OCI-LY1 (cell line): ENCODE measurements around the gene SUN1.

Experiments used
- H2AFZ ChIP-seq: fragments of 200-600 bp; sonication (generic), shearing (Covaris generic); 2 replicates; pipeline ENCODE4 v1.6.0; 2014; ENCODE audit warnings: antibody characterized with exemption, mild to moderate bottlenecking, low read length
- H3F3A ChIP-seq: fragments of 200-600 bp; sonication (generic), shearing (Covaris generic); 2 replicates; pipeline ENCODE4 v1.6.0; 2014; ENCODE audit warnings: mild to moderate bottlenecking, antibody characterized with exemption, low read length, moderate library complexity; ENCODE audit not compliant: insufficient read depth
- H3K27ac ChIP-seq: fragments of 200-600 bp; sonication (generic); 2 replicates; pipeline ENCODE4 v1.5.1; 2014; ENCODE audit warnings: low read length, mixed run types, mild to moderate bottlenecking, low read depth; ENCODE audit not compliant: poor library complexity, severe bottlenecking
- H3K27me3 ChIP-seq: fragments of 200-600 bp; sonication (generic); 2 replicates; pipeline ENCODE4 v1.6.0; 2014; ENCODE audit warnings: antibody characterized with exemption, mild to moderate bottlenecking, low read length, moderate library complexity; ENCODE audit not compliant: insufficient read depth
- H3K36me3 ChIP-seq: fragments of 200-600 bp; sonication (generic); 2 replicates; pipeline ENCODE4 v1.6.1; 2014; ENCODE audit warnings: mild to moderate bottlenecking, antibody characterized with exemption, low read length, moderate library complexity, mixed read lengths; ENCODE audit not compliant: insufficient read depth
- H3K4me1 ChIP-seq: fragments of 200-600 bp; sonication (generic); 2 replicates; pipeline ENCODE4 v1.5.1; 2014; ENCODE audit warnings: mild to moderate bottlenecking, low read length, moderate library complexity; ENCODE audit not compliant: insufficient read depth, severe bottlenecking
- H3K4me2 ChIP-seq: fragments of 200-600 bp; sonication (generic), shearing (Covaris generic); 2 replicates; pipeline ENCODE4 v1.6.1; 2014; ENCODE audit warnings: low read length
- H3K4me3 ChIP-seq: fragments of 200-600 bp; sonication (generic); 2 replicates; pipeline ENCODE4 v1.5.1; 2014; ENCODE audit warnings: low read length, low read depth, mild to moderate bottlenecking, mixed read lengths; ENCODE audit not compliant: poor library complexity, severe bottlenecking
- H3K79me2 ChIP-seq: fragments of 200-600 bp; shearing (Covaris generic); 2 replicates; pipeline ENCODE4 v1.6.1; 2016; ENCODE audit warnings: mixed run types, low read length, mixed read lengths; ENCODE audit not compliant: insufficient read depth
- H3K9ac ChIP-seq: fragments of 200-600 bp; sonication (generic), shearing (Covaris generic); 2 replicates; pipeline ENCODE4 v1.6.1; 2014; ENCODE audit warnings: mild to moderate bottlenecking, low read length, mixed read lengths
- H3K9me2 ChIP-seq: fragments of 200-600 bp; sonication (generic), shearing (Covaris generic); 2 replicates; pipeline ENCODE4 v1.6.1; 2014; ENCODE audit warnings: low read depth, mild to moderate bottlenecking, low read length, mixed read lengths
- H3K9me3 ChIP-seq: fragments of 200-600 bp; shearing (Covaris generic); 2 replicates; pipeline ENCODE4 v1.6.1; 2014; ENCODE audit warnings: low read length, mixed read lengths
- H4K20me1 ChIP-seq: fragments of 200-600 bp; sonication (generic), shearing (Covaris generic); 2 replicates; pipeline ENCODE4 v1.6.0; 2016; ENCODE audit warnings: mild to moderate bottlenecking, low read length; ENCODE audit not compliant: insufficient read depth
- EZH2 ChIP-seq: fragments of 200-600 bp; sonication (generic), shearing (Covaris generic); IDR thresholded peaks from 2 replicates; pipeline ENCODE4 v1.8.0; 2017; ENCODE audit warnings: borderline replicate concordance, mixed run types, mild to moderate bottlenecking, antibody characterized with exemption, low read length, moderate library complexity, mixed read lengths
- TF ChIP-seq, protein P1 (sequence below): fragments of 200-600 bp; sonication (generic), shearing (Covaris generic); IDR thresholded peaks from 2 replicates; pipeline ENCODE4 v1.5.1; 2017; ENCODE audit warnings: mild to moderate bottlenecking, antibody characterized with exemption, low read length, moderate library complexity, mixed read lengths

SUN1 gene

DNA sequence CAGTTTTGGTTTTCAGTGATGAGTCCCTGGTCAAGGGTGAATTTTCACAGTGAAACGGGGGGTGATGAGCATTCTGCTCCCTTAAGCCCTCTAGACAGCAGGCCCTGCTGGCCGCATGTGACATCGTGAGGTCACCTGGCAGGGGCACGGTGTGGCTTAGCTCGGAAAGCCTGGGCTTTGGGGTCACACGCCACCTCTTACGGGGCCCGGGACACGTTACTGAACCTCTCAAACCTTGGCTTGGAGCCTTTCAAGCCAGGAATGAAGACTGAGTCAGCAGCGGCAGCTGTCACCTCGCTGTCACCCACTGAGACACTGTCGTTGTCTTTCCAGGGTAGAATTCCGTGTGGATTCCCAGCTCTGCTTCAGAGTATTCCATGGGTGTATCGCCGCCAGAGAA, 48.2 kb downstream of the SUN1 start:
- Histone ChIP-seq H3K9ac (no peak overlapping the region), H3K4me3 (no peak overlapping the region), H3K36me3 (peaks cover 18% of the 10 kb centered on the region), H3K79me2 (peaks cover 32% of the 10 kb centered on the region), H3K4me1 (peaks cover 16% of the 10 kb centered on the region), H3F3A (no peaks in the 10 kb centered on the region), H3K9me3 (no peaks in the 10 kb centered on the region), H3K27ac (no peak overlapping the region), H3K4me2 (no peak overlapping the region), H3K27me3 (no peaks in the 10 kb centered on the region), H2AFZ (no peak overlapping the region), H4K20me1 (no peaks in the 10 kb centered on the region), H3K9me2 (no peaks in the 10 kb centered on the region)
- TF ChIP-seq, protein P1, sequence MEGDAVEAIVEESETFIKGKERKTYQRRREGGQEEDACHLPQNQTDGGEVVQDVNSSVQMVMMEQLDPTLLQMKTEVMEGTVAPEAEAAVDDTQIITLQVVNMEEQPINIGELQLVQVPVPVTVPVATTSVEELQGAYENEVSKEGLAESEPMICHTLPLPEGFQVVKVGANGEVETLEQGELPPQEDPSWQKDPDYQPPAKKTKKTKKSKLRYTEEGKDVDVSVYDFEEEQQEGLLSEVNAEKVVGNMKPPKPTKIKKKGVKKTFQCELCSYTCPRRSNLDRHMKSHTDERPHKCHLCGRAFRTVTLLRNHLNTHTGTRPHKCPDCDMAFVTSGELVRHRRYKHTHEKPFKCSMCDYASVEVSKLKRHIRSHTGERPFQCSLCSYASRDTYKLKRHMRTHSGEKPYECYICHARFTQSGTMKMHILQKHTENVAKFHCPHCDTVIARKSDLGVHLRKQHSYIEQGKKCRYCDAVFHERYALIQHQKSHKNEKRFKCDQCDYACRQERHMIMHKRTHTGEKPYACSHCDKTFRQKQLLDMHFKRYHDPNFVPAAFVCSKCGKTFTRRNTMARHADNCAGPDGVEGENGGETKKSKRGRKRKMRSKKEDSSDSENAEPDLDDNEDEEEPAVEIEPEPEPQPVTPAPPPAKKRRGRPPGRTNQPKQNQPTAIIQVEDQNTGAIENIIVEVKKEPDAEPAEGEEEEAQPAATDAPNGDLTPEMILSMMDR = no peak
- no peak for TF ChIP-seq EZH2

DNA sequence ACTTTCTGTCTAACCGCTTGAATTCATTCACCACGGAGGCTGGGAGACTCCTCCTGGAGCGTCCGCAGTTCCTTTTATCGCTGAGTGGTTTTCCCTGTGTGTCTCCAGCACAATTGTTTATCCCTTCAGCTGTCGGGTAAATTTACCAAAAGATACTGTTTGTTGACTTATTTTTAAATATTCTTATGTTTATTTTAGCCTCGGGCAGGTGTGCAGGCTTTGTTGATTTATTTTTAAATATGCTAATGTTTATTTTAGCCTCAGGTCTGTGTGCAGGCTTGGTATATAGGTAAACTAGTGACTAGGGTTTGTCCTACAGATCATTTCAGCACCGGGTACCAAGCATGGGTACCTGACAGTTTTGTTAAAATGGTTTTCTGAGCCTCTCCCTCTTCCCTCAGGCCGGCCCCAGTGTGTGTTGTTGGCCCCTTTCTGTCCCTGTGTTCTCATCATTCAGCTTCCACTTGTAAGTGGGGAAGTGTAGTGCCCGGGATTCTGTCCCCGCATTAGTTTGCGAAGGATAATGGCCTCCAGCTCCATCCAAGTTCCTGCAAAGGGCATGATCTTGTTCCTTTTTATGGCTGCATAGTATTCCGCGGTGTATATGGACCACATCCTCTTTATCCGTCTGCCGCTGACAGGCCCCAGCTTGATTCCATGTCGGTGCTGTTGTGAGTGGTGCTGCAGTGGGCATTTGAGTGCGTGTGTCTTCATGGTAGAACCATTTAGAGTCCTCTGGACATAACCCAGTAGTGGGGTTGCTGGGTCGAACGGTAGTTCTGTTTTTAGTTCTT, 49.4 kb downstream of the SUN1 start:
- TF ChIP-seq EZH2 = no peak
- TF ChIP-seq, protein P1 = no peak
- Histone ChIP-seq H3K9me3 (no peaks in the 10 kb centered on the region), H2AFZ (no peak overlapping the region), H3K79me2 (peaks cover 32% of the 10 kb centered on the region), H3K36me3 (peaks cover 18% of the 10 kb centered on the region), H3K4me2 (no peak overlapping the region), H3K27me3 (no peaks in the 10 kb centered on the region), H4K20me1 (no peaks in the 10 kb centered on the region), H3K9me2 (no peaks in the 10 kb centered on the region), H3K9ac (no peak overlapping the region), H3K4me3 (no peak overlapping the region), H3F3A (no peaks in the 10 kb centered on the region), H3K4me1 (peaks cover 11% of the 10 kb centered on the region), H3K27ac (no peak overlapping the region)

GRCh38 chr7:882336-883035, 50.2 kb downstream of the SUN1 start:
- H3K9ac ChIP-seq = no peak overlapping the region
- peaks cover 26% of the 10 kb centered on the region for H3K36me3 ChIP-seq
- H3K79me2 ChIP-seq = peaks cover 32% of the 10 kb centered on the region
- no peak overlapping the region for H2AFZ ChIP-seq
- no peaks in the 10 kb centered on the region for H3K9me2 ChIP-seq
- no peak overlapping the region for H3K27ac ChIP-seq
- TF ChIP-seq, protein P1 = no peak
- no peak for TF ChIP-seq EZH2
- no peaks in the 10 kb centered on the region for H3K27me3 ChIP-seq
- H3K9me3 ChIP-seq = no peaks in the 10 kb centered on the region
- peaks cover 11% of the 10 kb centered on the region for H3K4me1 ChIP-seq
- H4K20me1 ChIP-seq = no peaks in the 10 kb centered on the region
- H3K4me2 ChIP-seq = no peak overlapping the region
- H3K4me3 ChIP-seq = no peak overlapping the region
- no peaks in the 10 kb centered on the region for H3F3A ChIP-seq
